CD4-positive, alpha-beta T cell treated with Interleukin-6 for 4 hours (primary cell): ENCODE data around the gene SLC34A2.
"Not testable (repeated sequence)": the region's sequence is repeated elsewhere in the genome, so short reads cannot be mapped to it uniquely, and the experiment has no call there.

ENCODE experiments used
- DNase-seq: peaks from one replicate; pipeline ENCODE4 v3.0.0-alpha.2; 2020; ENCODE audit warnings: mixed read lengths

SLC34A2 gene, protein sequence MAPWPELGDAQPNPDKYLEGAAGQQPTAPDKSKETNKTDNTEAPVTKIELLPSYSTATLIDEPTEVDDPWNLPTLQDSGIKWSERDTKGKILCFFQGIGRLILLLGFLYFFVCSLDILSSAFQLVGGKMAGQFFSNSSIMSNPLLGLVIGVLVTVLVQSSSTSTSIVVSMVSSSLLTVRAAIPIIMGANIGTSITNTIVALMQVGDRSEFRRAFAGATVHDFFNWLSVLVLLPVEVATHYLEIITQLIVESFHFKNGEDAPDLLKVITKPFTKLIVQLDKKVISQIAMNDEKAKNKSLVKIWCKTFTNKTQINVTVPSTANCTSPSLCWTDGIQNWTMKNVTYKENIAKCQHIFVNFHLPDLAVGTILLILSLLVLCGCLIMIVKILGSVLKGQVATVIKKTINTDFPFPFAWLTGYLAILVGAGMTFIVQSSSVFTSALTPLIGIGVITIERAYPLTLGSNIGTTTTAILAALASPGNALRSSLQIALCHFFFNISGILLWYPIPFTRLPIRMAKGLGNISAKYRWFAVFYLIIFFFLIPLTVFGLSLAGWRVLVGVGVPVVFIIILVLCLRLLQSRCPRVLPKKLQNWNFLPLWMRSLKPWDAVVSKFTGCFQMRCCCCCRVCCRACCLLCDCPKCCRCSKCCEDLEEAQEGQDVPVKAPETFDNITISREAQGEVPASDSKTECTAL

DNA sequence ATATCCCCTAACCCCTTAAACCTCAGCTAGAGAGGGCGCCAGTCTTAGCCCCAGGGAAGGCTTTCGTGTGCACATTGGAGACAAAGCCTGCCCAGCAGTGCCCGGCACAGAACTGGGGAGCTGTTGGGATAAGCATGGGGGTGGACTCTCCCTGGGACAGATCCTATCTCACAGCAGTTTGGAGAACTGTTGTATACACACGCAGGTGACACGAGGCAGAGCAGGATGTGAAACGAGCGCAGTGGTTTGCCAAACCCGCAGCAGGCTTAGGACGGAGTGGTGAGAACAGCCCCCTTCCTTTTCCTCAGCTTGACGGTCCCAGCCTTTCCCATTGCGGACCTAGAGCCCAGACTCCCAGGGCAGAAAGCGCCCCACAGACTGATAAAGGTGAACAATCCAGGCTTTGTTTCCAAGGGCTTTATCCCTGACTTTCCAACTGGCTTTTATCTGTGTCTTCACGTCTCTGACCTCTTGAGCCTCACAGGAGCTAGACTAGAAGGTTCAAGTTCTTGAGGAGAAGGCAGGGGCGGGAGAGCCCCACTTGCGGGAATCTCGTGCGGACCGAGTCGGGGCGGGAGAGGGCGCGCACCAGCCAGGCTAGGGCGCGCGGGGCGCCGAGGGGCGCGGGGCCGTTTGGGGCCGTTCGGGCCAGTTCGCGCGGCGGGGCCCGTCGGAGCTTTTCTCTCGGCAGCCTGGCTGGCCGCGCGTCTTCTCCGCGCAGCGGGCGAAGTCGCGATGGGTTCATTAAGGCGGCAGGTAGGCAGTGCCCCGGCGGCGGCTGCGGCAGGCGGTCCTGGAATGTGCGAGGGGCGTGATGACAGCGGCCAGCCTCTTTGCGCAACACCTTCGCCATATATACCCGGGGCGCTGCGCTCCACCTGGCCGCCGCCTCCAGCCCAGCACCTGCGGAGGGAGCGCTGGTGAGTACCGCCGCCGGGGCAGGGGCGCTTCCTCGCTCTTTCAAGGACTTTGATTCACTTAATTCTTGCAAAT, at the start of gene SLC34A2:
TSS of gene SLC34A2 (plus strand) at position 881 of the 993 bp plus-strand sequence. CDS start 6,650 bp downstream, outside the sequence.
- no peak for DNase-seq

DNA sequence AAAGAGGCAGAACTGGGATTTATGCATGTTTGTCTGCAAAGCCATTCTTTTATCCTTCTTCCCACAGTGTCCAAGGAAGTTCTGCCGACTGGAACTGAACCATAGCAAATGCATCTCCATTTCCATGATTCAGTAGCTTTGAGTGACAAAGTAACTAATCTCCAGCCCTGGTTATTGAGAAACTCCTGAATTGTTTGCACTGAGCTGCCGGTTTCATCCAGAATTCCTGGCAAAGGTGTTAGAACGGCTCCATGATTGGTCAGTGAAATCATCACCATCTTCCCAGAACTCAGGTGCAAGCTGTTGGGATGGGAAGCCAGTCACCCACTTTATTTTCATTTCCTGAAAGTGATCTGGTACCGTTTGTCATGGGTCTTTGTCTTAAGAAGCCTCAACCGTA, 47.0 kb upstream of the SLC34A2 start:
- DNase-seq, result no peak

DNA sequence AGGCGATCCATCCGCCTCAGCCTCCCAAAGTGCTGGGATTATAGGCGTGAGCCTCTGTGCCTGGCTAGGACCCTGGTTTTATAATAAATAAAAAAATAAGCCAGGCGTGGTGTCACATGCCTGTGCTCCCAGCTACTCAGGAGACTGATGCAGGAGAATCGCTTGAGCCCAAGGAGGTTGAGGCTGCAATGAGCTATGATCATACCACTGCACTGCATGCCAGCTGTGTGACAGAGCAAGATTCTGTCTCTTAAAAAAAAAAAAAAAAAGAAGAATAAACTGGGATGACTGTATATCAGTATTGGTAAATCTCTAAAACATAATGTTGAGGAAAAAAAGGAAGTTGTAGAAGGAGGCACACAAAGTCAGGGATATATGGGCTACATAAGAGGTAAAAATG, 45.7 kb upstream of the SLC34A2 start:
- DNase-seq, result no peak

DNA sequence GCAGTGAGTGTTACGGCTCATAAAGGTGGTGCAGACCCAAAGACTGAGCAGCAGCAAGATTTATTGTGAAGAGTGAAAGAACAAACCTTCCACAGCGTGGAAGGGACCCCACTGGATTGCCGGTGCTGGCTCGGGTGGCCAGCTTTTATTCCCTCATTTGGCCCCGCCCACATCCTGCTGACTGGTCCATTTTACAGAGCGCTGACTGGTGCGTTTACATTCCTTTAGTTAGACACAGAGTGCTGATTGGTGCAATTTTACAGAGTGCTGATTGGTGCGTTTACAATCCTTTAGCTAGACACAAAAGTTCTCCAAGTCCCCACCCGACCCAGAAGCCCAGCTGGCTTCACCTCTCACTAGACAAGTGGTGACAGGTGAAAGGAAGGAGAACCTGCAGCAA, 42.0 kb upstream of the SLC34A2 start:
- not testable (repeated sequence) for DNase-seq

DNA sequence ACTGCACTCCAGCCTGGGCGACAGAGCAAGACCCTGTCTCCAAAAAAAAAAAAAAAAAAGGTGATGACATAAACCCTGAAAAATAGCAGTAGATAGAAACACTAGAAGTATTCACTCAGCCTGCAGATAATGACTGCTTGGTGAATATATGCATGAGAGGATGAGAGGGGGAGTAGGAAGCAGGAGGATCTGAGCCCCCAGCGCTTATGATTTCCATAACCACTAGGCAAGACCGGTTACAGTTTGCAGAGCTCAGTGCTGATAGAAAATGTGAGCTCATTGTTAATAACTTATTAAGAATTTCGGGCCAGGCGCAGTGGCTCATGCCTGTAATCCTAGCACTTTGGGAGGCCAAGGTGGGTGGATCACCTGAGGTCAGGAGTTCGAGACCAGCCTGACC, 40.8 kb upstream of the SLC34A2 start:
- no peak for DNase-seq

DNA sequence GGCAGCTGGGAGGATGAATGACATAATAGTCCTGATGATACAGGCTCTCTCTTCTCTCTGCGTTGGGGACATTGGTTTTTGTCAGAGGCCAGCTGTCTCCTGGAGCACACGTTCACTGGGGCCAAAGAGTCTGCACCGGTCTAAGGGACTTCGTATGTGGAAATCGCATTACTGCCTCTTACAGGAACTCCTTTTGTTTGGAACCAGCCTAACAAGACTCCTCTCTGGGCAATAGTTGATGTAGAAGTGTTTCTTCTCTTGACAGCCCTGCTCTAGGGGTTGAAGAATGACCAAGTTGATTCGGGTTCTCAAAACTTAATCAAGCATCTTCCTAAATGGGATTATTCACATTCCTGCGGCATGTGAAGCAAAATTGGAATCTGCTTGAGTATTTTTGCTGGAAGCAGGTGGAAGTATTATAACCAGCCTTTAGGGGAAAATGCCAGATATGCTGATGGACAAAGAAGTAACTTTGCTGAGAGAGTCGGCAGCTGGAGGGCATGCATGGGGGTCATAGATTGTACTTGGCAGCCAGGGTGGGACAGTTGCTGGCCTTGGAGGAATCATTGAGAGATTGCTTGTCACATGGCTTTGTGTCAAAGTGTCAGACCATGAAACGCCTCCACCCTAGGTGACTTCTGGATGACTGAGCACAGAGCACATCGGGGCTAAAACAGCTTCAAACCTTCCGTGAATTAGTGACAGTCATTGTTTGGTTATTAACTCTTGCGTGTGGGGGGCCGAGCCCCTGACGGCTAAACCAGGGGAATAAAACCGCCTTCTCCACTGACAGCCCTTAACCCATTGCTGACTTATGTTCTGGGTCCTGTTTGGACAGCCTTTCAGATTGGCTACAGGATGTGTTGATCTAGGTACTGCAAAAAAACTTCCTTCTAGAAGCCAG, 34.4 kb upstream of the SLC34A2 start:
- no peak for DNase-seq

DNA sequence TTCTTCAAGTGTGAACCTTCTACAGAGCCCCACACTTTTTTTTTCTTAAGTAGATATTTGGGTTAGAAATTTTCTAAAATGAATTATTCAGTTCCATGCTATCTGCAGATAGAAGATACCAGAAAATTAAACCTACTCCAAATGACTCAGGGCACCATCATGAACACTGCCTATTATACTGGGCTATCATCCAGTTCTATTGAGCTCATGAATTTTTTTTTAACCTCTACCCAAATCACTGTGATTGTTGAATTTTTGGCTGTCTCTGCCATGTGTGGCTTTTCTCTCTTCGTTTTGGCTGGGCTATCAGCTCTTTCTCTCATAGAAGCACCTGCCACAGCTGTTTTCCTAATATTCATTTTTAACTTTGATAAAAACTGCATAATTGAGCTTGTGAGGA, 31.0 kb upstream of the SLC34A2 start:
- no peak for DNase-seq

DNA sequence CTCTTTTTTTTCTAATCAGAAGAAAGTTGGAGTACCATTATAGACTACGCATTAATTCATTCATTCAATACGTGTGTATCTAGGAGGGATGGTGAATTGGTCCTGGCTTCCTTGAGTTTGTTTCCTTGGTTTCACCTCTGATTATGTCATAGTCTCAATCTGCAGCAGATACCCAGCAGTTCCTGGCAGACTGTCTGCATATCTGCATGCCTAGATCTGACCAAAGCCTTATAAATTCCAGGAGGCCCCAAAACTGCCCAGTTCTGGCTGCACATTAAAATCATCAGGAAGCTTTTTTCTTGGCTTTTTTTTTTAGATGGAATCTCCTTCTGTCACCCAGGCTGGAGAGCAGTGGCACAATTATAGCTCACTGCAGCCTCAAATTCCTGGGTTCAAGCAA, 27.2 kb upstream of the SLC34A2 start:
- no peak for DNase-seq

DNA sequence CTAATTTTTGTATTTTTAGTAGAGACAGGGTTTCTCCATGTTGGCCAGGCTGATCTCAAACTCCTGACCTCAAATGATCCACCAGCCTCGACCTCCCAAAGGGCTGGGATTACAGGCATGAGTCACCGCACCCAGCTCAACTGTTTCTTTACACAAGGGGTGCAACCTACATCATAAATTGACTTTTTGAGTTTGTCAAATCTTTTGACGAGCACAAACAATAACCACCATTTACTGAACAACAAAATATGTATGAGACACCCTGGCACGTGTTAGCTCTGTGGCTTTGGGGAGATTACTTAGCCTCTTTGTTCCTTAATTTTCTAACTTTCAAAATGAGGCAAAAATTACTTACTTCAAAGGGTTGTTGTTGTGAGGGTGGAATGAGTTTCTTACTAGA, 23.5 kb upstream of the SLC34A2 start:
- DNase-seq, result no peak

DNA sequence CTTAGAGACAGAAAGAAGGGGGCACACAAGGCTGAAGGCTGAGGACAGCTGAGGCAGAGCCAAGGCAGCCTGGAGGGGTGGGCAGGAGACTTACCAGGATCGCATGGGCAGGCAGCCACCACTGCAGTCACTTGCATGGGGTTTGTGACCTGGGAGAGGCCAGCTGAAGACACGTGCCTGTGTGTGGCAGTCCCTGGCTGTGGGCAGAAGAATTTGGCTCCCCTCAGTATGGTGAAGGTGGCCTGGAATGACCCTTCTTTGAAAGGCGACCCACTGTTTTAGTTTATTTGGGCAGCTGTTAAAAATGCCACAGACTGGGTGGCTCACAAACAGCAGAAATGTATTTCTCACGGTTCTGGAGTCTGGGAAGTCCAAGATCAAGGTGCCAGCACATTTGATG, 22.1 kb upstream of the SLC34A2 start:
- DNase-seq, result no peak

DNA sequence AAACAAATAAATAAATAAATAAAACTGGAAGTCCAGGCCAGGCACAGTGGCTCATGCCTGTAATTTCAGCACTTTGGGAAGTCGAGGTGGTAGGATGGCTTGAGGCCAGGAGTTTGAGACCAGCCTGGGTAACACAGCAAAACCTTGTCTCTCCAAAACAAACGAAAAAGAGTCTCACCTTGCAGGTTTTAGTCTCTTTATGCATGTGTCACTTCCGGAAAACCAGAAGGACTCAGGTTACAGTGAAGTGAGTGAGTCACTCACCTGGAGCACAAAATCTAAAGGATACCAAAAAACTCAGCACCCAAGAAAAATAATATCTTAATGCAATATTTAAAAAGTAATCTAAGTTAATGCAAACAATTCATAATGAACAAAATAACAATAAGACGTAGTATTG, 20.1 kb upstream of the SLC34A2 start:
- DNase-seq, result no peak

DNA sequence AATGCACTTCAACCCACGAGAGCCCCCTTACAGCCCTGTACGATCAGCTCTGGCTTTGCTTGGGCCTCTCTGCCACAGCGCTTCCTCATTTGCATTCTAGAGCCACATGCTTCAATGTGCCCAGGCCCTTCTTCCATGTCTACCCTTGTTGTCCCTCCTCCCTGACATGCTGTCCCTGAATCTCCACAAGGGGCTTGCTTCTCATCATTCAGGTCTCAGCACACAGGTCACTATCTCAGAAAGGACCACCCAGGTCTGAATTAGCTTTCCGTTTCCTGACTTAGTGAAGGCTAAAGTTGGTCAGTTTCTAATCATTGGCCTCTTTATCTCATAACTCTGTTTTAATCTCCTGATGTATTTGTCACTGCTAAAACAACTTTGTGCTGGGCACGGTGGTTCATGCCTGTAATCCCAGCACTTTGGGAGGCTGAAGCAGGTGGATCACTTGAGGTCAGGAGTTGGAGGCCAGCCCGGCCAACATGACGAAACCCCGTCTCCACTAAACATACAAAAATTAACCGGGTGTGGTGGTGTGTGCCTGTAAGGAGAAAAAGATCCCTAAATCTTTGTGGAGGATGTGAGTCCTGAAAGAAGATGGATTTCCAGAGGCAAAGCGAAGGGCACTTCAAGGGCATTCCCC, 17.9 kb upstream of the SLC34A2 start:
- DNase-seq, result no peak

DNA sequence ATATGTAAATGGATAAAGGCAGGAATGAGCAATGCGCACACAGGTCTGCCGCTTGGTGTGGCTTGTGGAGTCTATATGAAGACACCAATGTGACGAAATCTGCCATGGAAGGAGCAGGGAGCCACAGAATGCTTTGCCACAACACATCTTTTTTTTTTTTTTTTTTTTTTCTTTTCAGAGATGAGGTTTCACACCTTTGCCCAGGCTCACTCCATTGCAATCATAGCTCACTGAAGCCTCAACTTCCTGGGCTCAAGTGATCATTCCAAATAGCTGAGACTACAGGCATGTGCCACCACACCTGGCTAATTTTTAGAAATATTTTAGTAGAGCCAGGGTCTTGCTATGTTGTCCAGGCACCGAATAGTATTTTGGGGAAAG, 17.4 kb upstream of the SLC34A2 start:
- DNase-seq, result no peak

DNA sequence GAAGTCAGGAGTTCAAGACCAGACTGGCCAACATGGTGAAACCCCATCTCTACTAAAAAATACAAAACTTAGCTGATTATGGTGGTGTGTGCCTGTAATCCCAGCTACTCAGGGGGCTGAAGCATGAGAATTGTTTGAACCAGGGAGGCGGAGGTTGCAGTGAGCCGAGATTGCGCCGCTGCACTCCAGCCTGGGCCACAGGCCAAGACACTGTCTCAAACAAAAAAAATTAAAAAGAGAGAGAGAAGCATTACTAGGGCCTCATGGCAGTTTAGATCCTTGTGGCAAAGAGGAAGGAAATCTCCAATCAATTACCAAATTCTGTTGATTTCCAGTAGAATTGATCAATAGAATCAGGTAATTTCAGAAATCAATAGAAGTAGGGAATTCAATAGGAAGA, 16.8 kb upstream of the SLC34A2 start:
- no peak for DNase-seq

DNA sequence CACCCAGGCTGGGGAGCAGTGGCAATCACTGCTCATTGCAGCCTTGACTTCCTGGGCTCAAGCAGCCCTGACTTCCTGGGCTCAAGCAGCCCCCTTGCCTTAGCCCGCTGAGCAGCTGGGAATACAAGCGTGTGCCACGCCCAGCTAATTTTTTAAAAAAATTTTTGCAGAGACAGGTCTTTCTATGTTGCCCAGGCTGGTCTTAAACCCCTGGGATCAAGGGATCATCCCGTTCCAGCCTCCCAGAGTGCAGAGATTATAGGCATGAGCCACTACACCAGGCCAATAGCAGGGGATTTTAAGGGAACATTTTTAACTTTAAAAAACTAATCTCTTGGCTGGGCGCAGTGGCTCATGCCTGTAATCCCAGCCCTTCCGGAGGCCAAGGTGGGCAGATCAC, 5.3 kb upstream of the SLC34A2 start:
- DNase-seq, result no peak

DNA sequence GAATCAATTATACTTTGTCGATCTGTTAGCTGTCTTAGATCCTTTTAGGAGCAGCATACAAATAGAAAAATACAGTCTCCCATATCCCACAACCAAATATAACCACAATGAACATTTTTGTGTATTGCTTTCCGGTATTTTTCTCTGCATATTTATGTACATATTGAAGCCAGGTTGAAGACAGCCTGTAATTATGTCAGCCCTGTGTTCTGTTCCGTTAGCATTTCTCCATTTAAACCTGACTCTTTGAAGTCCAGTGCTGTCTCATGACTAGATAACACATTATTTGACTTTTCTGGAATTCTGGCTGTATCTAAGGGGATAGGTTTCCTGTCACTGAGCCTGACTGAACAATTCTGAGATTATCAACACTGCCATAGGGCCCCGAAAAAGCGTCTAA, 4.0 kb upstream of the SLC34A2 start:
- no peak for DNase-seq

DNA sequence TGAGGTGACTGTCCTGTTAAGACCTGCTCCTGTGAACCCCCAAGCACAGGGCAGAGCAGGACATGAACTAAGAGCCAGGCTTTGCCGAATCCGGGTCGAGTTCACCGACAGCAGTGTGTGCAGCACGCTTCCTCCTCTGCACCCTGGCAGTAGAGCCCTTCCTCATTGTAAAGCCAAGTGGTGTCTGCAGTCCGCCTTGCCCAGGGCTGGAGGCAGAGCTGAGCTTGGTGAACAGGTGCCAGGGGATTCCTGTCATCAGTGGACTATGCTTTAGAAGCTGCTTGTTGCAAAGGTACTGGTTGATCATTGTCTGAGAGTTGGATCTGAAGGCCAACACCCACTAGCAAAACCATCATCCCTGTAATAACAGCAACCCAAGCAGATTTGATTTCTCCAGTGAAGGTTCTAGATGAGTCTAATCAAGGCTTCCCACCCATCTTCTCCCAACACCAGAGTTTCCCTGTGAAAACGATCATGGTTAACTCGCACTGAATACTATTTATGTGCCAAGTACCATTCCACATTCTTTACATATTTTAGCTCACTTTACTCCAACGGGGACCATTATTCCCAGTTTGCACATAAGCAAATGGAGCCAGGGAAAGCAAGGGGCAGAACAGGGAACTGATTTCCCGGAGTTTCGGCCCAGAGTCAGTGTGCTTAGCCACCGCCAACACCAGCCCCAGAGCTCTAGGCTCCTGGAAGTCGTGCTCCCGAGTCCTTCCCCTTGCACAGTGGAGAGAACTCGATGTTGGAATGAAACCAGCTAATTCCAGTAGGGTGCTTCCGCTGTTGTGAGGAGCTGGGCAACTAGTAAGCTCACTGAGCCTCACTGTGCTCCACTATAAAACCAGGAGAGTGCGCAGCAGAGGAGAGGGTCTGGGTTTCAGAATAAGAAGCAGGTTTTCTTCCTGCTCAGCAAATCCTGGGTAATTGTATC, 1.4 kb upstream of the SLC34A2 start:
- DNase-seq, result no peak

DNA sequence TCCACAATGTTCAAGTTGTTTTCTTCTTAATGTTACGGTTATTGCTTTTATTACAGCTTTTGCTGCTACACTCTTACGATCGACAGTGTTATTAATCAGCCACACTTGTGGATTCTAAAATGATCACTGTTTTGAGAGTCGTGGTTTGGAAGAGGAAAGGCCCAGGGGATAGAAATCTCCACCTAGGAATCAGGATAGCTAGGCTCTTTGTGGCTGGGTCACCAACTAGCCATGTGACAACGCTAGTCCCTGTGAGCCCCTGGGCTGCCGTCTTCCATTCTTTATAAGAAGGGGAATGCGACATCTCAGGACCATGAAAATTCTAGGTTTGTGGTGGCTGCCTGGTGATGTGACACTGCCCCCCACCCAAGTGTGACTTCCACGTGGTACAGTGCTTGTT, 380 bp downstream of the SLC34A2 start:
- no peak for DNase-seq

DNA sequence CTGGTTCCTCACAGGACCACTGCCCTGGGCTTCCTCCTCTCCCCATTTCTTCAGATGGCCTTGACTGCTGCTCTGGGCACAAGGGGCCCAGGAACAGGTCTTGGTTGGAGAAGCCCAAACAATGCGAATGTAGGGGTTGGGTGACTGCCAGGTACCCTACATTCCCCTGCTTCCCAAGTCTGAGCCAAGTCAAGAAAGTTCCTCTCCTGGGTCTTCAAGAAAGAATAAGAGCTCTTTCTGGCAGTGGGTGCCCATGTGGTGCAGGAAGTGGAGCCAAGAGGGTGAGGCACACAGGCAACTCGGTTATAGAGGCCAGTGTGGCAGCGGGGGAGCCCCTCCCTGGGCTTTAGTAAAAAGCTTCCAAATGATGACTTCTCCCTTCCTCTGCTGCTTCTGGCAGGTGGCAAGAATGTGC, 2.7 kb downstream of the SLC34A2 start:
- no peak for DNase-seq

DNA sequence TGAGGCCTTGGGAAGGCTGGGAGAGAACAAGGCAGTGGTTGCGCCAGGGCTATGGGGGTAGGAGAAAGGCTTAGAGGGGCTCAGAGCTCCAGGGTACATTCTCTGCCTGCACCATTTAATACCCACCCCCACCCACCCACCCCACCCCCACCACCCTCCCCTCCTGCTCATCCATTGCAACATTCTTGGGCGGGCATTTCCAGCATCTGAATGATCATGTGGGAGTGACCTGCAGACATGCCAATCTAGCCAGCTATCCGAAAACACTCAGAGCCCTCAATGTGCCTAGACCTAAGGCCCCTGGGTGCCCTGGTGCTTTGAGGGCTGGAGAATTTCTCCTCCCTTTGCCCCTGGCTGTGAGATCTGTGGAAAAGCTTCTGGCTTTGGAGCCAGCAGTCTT, 3.1 kb downstream of the SLC34A2 start:
- DNase-seq, result no peak

DNA sequence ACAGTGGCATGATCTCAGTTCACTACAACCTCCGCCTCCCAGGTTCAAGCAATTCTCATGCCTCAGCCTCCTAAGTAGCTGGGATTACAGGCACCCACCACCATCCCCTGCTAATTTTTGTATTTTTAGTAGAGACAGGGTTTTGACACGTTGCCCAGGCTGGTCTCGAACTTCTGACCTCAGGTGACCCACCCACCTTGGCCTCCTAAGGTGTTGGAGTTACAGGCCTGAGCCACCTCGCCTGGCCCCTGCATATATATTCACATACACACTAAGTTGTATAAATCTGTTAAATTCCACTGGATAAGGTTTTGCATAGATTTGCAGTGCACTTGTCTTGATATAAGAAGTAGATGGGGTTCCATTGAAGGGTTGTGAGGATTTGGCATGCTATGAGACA, 5.8 kb downstream of the SLC34A2 start:
- not testable (repeated sequence) for DNase-seq
